ENCODE measurements around the gene PRRC2B.

Gene PRRC2B

GRCh38 chr9:131522257-131523085 lies 128.6 kb downstream of the PRRC2B start:
- DNase-seq, result no peak

DNA sequence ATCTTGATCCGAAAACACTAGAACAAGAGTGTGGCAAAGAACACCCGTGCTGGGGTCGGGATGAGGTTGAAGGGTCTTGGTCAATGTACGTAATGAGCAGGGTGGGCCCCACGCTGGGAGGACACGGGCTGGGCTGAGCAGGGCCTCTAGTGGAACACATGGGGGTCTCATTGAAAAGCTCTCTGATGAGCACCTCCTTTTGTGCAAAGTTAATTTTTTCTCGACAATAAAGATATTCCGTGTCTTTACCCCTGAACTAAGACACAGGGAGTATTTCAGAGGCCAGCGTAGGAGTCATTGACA lies 129.2 kb downstream of the PRRC2B start:
- no peak for DNase-seq

- no peak for DNase-seq
Measured at GRCh38 chr9:131523451-131524435, 129.9 kb downstream of the PRRC2B start.

DNA sequence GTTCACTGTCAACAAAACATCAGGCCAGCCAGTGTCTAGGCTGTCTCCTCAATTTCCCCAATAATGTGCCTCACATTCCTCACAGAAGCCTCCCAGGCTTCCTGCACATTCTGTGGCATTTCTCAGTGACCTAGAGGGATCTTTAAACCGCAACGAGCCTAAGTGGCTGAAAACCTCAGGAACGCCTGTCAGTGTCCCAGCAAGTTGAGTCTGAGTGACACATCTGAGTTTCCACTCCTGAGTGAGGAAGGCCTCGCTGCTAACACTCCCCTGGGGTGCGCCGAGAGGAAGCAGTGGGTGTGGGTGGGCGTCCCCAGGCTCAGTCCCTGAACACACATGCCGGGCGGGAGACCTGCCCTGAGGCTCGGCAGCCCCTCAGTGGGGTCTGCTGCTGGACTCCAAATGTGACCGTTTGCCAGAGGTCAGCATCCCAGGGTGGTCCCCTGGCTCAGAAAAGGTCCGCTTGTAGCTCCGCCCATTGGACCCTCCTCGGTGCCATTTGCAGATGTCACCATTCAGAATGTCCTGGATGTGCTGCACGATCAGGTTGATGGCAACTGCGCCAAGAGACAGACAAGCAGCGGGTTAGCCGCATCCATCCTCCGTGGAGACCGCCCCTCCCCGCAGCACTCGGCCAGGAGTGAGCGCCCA lies 130.9 kb downstream of the PRRC2B start:
- no peak for DNase-seq

DNA sequence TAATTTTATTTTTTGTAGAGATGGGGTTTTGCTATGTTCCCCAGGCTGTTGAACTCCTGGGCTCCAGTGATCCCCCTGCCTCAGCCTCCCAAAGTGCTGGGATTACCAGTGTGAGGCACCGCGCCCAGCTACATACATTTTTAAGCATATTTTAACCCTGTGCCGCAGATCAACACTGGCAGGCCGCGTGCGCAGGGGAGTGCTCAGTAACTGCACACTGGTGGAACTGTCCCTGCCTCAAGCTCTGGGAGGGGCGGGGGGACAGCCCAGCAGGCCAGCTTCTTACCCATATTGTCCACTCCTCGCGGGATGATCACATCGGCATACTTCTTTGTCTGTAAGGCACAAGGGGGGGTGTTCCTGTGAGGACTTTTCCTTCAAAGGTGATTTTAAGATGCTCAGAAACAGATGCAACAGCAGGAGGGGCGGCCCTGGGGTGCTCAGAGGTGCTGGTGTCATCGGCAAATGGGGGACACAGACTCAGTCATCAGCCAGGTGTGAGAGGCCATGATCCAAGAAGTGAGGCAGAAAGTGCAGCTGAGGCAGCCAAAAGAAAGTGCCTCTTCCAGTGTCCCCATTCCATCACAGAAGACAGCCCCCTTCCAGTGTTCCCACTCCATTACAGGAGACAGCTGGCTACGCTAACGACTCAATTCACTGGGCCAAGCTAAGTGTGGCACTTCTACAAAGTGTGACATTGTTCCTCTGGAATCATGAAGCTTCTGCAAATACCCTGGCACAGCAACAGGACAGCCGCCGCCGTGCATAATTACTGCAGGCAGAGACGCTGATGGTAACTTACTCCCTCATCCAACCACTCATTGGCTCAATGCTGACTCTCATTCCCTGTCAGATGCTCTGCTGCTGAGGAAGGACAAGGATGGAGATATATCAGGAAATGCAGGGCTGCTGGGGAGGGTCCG lies 132.0 kb downstream of the PRRC2B start:
- no peak for DNase-seq

- DNase-seq, result no peak
Measured at GRCh38 chr9:131528186-131528585, 134.3 kb downstream of the PRRC2B start.

DNA sequence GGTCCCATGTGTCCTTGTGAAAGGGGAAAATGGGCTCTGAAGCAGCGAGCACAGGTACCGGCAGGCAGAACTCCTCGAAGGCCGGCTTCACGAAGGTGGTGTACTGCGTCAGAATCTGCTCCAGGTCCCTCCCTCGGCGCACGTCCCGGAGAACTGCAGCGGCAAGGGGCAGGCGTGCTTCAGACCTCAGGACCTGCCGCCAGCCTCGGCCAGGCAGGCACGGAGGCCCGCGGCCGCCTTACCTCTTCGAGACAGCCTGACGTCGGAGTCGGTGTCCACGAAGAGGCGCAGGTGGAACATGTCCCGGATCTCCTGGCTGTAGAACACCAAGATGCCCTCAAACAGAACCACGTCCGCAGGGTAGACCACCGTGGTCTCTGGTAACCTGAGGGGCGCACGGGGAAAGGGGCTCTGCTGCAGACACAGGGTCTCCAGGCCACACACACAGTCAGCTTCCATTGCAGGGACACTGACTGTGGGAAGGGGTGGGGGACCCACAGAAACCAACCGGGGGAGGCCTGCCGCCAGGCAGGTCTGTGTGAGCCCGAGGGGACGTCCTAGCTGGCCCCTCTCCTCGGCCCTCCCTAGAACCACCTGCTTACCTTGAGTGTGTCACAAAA lies 135.1 kb downstream of the PRRC2B start:
- no peak for DNase-seq

DNA sequence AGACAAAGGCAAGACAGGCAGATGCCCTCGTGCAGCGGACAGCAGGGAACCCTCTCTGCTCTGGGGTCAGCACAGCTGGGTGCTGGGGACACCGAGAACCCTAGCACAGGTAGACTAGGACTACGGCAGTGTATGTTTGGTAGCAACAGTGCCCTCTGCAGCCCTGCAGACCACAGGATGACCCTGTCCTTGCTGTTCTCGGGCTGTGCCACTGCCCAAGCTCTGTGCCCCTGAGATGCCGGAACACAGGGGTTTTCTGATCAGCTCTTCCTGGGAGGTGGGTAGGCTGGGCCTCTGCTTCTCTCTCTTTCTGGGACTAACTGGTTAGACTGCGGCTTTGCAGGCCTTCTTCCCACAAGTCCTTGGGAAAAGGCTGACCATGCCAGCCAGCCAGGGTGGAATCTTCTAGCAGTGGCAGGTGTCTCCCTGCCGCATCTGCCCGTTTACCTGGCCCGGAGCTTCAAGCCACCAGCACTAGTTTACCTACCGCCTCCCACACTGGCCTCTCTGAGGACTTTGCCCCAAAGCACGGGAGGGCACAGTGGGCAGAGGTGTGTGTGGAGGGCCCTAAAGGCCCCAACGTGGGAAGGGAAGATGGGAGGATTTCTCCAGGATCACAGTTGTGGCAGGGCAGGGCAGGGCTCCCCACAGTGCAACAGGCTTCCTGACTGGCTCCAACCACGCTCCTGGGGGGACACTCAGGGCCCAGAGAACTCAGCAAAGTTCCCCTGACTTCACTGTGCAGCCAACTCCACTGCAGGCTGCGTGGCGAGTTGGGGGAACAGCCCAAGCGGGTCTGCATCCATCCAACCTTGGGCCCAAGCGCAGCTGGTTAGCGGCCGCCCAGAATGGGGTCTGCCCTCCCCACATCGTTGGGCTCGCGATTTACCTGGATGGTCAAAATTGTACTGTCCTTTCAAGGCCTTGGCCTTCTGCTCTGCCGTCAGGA lies 136.0 kb downstream of the PRRC2B start:
- DNase-seq, result no peak

DNA sequence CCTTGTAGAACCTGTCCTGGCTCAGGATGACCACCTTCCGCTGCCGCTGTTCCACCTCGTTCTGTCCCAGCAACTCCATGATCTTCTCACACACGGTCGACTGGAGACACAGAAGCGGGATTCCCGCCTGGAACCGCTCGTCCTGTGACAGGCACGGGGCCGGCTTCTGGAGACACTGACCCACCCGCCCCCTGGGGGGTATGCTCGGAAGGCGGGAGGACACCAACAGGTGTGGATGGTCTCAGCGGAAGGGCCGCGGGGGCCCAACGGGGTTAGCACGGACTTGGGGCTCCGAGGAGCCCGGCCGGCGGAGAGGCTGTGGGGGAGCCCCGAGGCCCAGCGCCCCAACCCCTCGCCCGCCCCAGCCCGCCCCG lies 136.6 kb downstream of the PRRC2B start:
- no peak for DNase-seq

- peak; percentile 68 to 73 for DNase-seq
Measured at GRCh38 chr9:131530920-131531832, 137.3 kb downstream of the PRRC2B start, which contains the start of gene UCK1. UCK1 (minus strand) TSS chr9:131531263; CDS start chr9:131531174, 89 bp downstream.

DNA sequence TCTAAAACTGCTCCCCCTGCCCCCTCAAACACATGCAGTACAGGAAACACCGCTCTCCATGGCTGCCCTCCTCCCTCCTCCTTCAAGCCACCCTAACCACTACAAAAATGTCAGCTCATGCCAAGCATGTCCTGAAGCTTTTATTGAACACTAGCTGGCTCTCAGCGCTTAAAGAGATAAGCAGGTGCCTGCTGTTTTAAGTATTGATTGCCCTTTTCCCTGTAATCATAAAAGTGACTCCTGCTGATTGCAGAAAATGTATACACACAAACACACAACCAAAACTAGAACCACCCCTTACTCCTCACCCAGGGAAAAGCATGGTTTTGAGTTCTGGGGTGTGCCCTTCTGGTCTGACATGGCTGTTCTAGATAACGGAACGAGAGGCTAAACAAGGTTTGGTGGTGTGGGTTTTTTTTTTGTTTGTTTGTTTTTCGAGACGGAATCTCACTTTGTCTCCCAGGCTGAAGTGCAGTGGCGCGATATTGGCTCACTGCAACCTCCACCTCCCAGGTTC lies 140.9 kb downstream of the PRRC2B start:
- DNase-seq, result no peak

GRCh38 chr9:131537946-131538345 lies 144.1 kb downstream of the PRRC2B start:
- no peak for DNase-seq

- DNase-seq, result no peak
Measured at GRCh38 chr9:131539223-131539923, 145.5 kb downstream of the PRRC2B start.

DNA sequence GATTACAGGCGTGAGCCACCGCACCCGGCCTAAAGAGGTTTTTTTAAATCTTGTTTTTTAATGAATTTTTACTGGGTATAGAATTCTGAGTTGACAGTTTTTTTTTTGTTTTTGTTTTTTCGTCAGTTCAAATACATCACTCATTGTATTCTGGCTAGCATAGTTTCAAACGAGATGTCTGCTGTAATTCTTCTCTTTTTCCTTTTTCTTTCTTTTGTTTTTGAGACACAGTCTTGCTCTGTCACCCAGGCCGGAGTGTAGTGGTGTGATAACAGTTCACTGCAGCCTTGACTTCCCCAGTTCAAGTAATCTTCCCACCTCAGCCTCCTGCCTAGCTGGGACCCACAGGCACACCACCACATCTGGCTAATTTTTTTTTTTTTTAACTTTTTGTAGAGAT lies 149.3 kb downstream of the PRRC2B start:
- no peak for DNase-seq

DNA sequence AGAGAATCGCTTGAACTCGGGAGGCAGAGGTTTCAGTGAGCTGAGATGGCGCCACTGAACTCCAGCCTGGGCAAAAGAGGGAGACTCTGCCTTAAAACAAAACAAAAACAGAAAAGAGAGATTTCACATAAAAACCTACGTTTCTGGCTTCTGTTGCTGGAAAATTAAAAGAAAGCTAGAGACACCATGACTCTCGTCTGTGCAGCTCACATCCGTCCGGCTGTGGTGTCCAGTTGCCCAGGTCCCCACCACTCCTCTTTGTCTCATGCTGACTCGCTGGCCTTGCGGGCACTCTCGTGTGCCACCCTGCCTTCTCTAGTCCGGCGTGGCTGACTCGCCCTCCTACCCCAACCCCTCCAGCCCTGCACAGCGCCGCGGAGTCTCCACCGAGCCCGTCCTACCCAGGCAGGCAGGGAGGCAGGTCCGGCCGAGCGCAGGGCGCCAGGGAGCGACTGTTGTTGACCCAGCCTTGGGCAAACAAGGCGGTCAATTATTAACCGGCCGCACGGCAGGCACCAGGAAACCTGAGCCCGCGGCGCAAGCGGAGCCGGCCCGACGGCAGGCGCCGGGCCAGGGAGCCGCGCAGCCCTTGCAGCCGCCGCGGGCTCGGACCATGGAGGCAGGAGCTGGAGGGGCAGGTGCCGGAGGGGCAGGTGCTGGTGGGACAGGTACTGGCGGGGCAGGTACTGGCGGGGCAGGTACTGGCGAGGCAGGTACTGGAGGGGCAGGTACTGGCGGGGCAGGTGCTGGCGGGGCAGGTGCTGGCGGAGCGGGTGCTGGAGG lies 151.3 kb downstream of the PRRC2B start, which contains the start of gene PRRT1B:
TSS of gene PRRT1B (plus strand) at position 521 of the 783 bp plus-strand sequence. CDS start at position 614, 93 bp downstream.
- DNase-seq, result no peak

GRCh38 chr9:131545786-131546335 lies 152.0 kb downstream of the PRRC2B start:
- DNase-seq, result no peak

All from stimulated activated CD4-positive, alpha-beta T cell treated with anti-CD3 and anti-CD28 coated beads, Interleukin-4, amount 100 ng/mL, for 4 hours (primary cell).